AG04449 (cell line): ENCODE data around the gene PPEF1.

Experiments
- CTCF ChIA-PET: fragments of 350-600 bp; formaldehyde crosslinking; extraction: SDS; loops from one replicate; lab custom pipeline; 2021; ENCODE audit warnings: antibody characterized with exemption; lab: Yijun Ruan, JAX
- POLR2A ChIA-PET: fragments of 400-600, 350-600 bp; formaldehyde crosslinking; extraction: SDS; loops from one replicate; lab custom pipeline; 2020; ENCODE audit warnings: antibody characterized with exemption, inconsistent platforms; lab: Yijun Ruan, JAX
- DNase-seq: peaks from one replicate; pipeline ENCODE4 v3.0.0-alpha.2; 2010; ENCODE audit warnings: low read depth, low spot score
- H3K4me3 ChIP-seq: 2 replicates; pipeline ENCODE4 v1.5.1; 2011; ENCODE audit warnings: low read depth, mild to moderate bottlenecking, control low read depth, low read length
- TF ChIP-seq, protein P1 (sequence below): IDR thresholded peaks from one replicate; pipeline ENCODE4 v1.5.1; 2011; ENCODE audit warnings: mild to moderate bottlenecking, moderate library complexity, low read length, control low read depth, inconsistent platforms; ENCODE audit not compliant: insufficient read depth; ENCODE audit errors: missing control alignments

Gene PPEF1

DNA sequence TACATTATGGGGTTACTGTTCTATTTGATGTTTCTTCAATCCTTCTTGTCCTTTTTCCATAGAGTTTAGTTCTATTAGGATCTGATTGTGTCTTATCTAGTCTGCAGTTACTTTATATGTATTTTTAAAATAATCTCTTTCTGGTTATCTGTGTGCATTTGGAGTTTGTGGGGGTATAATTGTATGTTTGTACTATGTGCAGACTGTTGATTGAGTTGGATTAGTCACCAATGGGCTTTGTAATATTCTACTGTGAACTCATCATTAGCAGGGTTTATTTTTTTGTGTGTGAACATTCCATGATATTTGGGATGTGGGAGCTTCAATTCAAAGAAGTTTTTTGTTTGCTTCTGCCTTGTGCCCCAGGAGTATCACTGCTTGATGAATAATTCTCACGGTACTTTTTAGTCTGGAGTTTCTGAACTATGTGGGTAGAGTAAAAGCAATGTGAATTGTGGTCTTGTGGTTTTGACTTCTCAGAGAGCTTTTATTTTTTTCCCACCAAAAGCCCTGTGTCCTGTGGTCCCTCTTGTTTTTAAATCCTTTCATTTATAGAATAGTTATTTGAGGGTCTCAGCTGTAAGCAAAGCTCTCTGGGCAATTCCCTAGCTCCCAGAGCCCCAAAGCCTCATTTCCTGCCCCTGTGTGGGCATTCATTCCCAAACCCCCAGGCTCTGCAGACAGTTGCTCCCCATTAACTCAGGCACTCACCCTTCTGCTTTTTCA lies 148.6 kb downstream of the PPEF1 start:
- ChIA-PET CTCF (no interaction called here), POLR2A (no interaction called here)
- no peak overlapping the region for H3K4me3 ChIP-seq
- TF ChIP-seq, protein P1, sequence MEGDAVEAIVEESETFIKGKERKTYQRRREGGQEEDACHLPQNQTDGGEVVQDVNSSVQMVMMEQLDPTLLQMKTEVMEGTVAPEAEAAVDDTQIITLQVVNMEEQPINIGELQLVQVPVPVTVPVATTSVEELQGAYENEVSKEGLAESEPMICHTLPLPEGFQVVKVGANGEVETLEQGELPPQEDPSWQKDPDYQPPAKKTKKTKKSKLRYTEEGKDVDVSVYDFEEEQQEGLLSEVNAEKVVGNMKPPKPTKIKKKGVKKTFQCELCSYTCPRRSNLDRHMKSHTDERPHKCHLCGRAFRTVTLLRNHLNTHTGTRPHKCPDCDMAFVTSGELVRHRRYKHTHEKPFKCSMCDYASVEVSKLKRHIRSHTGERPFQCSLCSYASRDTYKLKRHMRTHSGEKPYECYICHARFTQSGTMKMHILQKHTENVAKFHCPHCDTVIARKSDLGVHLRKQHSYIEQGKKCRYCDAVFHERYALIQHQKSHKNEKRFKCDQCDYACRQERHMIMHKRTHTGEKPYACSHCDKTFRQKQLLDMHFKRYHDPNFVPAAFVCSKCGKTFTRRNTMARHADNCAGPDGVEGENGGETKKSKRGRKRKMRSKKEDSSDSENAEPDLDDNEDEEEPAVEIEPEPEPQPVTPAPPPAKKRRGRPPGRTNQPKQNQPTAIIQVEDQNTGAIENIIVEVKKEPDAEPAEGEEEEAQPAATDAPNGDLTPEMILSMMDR: no peak
- DNase-seq: no peak

DNA sequence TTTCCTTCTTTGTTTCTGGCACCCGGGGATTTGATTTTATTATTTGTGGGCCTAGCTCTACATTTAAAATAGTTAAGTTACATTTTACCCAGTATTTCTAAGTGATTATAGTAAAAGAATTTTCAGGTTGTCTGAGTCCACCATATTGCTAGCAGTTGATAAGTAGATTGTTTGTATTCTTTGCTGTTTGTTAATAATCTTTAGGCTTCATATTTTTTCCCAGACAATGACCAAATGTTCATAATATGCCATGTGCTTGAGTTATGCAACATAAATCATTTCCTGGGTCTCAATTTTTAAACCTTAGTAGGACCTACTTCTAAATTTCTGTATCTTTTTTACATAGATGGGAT lies 149.2 kb downstream of the PPEF1 start:
- TF ChIP-seq, protein P1: no peak
- ChIA-PET POLR2A (no interaction called here), CTCF (no interaction called here)
- no peak for DNase-seq
- H3K4me3 ChIP-seq: no peak overlapping the region

DNA sequence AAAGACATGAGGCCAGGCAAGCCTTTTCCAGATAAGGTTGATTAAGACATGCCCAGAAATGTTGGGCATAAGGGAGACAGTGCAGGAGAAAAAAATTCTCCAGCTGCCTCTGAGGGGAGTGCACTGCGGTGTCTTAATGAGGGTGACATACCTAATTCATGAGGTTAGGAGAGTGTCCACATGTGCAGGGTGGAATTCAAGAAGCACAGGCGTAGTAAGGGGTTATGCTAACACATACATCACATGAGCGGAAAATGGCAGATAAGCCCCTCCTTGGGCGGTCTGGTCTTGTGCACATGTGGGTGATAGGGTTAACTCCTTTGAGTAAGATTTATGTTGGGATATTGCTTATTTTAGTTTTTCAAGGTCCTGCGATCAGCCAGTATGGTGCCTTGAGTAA lies 154.1 kb downstream of the PPEF1 start:
- H3K4me3 ChIP-seq: no peak overlapping the region
- ChIA-PET POLR2A (no interaction called here), CTCF (no interaction called here)
- no peak for DNase-seq
- TF ChIP-seq, protein P1: no peak

DNA sequence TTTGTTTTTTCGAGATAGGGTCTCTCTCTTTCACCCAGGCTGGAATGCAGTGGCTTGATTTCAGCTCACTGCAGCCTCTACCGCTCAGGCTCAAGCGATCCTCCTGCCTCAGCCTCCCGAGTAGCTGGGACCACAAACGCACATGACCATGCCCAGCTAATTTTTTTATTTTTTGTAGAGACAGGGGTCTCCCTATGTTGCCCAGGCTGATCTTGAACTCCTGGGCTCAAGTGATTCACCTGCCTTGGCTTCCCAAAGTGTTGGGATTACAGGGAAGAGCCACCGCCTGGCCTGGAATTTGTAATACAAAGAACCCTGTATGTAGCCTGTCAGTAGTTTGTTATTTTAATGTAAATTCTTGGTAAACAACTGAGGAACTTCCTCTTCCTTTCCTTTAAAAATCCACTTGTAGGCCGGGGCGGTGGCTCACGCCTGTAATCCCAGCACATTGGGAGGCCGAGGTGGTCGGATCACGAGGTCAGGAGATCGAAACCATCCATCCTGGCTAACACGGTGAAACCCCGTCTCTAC lies 157.0 kb downstream of the PPEF1 start:
- ChIA-PET CTCF (no interaction called here), POLR2A (no interaction called here)
- DNase-seq: no peak
- no peak overlapping the region for H3K4me3 ChIP-seq
- TF ChIP-seq, protein P1: no peak

DNA sequence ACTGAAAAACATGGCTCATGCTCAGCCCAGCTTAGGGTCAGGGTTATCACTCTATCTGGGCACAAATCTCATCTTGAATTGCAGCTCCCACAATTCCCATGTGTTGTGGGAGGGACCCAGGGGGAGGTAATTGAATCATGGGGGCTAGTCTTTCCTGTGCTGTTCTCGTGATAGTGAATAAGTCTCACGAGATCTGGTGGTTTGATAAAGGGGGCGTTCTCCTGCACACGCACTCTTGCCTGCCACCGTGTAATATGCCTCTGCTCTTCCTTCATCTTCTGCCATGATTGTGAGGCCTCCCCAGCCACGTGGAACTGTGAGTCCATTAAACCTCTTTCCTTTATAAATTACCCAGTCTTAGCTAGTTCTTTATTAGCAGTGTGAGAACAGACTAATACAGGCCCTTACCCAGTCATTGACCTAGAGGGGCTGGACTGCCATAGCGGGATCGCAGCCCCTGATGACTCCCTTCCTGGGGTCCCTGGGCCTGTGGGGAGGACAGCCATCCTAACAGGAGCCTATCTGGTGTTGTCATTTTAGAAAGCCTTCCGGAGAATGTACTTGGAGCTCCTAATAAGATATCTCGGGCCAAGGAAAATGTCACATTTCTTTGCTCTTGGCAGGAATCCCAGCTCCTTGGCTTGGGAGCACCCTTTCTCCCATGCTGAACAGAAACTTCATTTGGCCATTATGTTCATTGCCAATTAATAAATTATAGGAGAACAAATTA lies 163.9 kb downstream of the PPEF1 start:
- TF ChIP-seq, protein P1: no peak
- no peak for DNase-seq
- CTCF ChIA-PET: interaction anchor here (0.7 kb wide), 1 partner anchor 14 kb away, joined by 3 read pairs; no protein-coding TSS in a partner anchor
- H3K4me3 ChIP-seq: no peak overlapping the region
- POLR2A ChIA-PET: no interaction called here

DNA sequence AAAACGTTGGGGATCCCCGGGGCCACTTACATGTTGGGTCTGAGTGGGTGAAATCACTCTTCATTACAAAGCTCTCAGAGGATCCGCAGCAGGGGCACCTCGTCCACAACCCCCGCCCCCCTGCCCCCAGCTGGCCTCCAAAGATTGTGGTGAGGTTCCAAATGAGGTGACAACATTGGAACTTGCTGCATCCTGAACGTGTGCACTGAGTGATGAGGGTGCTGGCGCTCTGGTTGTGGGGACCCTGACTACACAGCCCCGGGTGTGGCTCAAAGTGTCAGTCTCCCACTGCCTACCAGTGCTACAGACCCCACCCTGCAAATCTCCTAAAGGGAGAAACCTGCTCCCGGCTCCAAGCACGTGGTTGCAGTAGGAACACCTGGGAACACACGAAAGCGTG lies 164.5 kb downstream of the PPEF1 start:
- CTCF ChIA-PET: interaction anchor here (0.7 kb wide), 1 partner anchor 13 kb away, joined by 3 read pairs; no protein-coding TSS in a partner anchor
- DNase-seq: no peak
- POLR2A ChIA-PET: no interaction called here
- TF ChIP-seq, protein P1: no peak
- H3K4me3 ChIP-seq: no peak overlapping the region
